IPS DF 6.9 (cell line): ENCODE measurements around the gene ARPC4.

Experiments
- DNase-seq: peaks from one replicate; pipeline ENCODE4 v3.0.0-alpha.2; 2013; ENCODE audit warnings: low read depth, low spot score
- H3K27ac ChIP-seq: one replicate; pipeline ENCODE4 v1.5.1; 2013; ENCODE audit warnings: low read length, control low read depth
- H3K27me3 ChIP-seq: 2 replicates; pipeline ENCODE4 v1.6.1; 2013; ENCODE audit warnings: mild to moderate bottlenecking, low read length; ENCODE audit not compliant: control insufficient read depth, insufficient read depth
- H3K36me3 ChIP-seq: 2 replicates; pipeline ENCODE4 v1.6.1; 2013; ENCODE audit warnings: low read length; ENCODE audit not compliant: control insufficient read depth, insufficient read depth
- H3K4me1 ChIP-seq: 2 replicates; pipeline ENCODE4 v1.6.1; 2013; ENCODE audit warnings: low read length; ENCODE audit not compliant: control insufficient read depth, insufficient read depth
- H3K4me3 ChIP-seq: 2 replicates; pipeline ENCODE4 v1.5.1; 2013; ENCODE audit warnings: mild to moderate bottlenecking, low read length
- H3K9me3 ChIP-seq: 2 replicates; pipeline ENCODE4 v1.6.1; 2013; ENCODE audit warnings: low read length, inconsistent platforms; ENCODE audit not compliant: control insufficient read depth, insufficient read depth
- WGBS: extraction: QIAGEN DNeasy Blood & Tissue Kit; methylation state at CpG from one replicate; pipeline ENCODE4 v1.1.7; 2013; ENCODE audit warnings: mixed read lengths, missing lambda C conversion rate; ENCODE audit not compliant: insufficient read length, insufficient coverage; 5-methylcytosine and 5-hydroxymethylcytosine counted together

The ARPC4 gene

DNA sequence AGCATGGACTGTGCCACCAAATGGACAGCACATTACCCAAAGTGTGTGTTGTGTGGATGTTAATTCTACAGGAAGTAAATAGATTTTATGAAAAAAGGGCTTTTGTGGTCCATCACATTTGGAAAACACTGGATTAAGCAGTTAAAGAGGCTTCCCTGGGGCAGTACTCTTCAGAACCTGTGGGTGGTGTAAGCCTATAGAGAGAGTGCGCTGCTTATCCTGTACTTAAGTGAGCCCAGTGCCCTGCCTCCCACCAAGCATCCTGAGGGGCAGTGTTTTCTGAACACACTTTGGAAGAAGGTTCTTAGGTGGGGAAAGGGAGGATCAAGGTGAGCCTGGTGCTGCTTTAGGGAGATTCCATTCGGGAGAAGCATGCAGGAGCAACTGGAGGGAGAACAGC, 28.1 kb downstream of the ARPC4 start:
- Histone ChIP-seq H3K27ac (no peak overlapping the region), H3K27me3 (no peaks in the 10 kb centered on the region), H3K9me3 (no peaks in the 10 kb centered on the region), H3K36me3 (no peaks in the 10 kb centered on the region), H3K4me3 (no peak overlapping the region), H3K4me1 (no peaks in the 10 kb centered on the region)
- WGBS, result no CpG with 5 or more reads among the region's 2 CpGs
- DNase-seq, result no peak

DNA sequence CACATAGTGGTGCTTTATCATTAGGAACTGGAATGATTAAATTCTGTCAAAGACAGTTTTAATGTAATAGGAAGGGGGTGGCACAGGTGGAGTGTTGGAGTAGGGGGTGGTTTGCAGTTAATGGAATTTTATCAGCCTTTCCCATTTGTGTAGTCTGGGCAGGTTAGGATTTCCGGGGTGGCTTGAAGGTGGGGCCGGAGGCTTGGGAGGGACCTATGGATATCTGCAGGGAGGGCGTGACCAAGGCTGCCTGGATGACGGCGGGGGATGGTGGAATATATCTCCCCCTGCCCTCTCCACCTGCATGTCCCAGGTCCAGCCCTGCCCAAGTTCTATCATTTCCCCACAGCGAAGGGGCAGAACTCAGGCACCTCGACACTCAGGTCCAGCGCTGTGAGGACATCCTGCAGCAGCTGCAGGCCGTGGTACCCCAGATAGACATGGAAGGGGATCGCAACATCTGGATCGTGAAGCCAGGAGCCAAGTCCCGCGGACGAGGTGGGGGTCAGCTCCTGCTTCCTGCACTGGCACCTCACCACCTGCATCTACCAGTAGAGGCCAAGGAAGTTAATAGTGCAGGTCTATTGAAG, 32.7 kb downstream of the ARPC4 start:
- DNase-seq, result no peak
- no CpG with 5 or more reads among the region's 14 CpGs for WGBS
- Histone ChIP-seq H3K27ac (no peak overlapping the region), H3K4me3 (no peak overlapping the region), H3K4me1 (no peaks in the 10 kb centered on the region), H3K9me3 (no peaks in the 10 kb centered on the region), H3K27me3 (no peaks in the 10 kb centered on the region), H3K36me3 (no peaks in the 10 kb centered on the region)

DNA sequence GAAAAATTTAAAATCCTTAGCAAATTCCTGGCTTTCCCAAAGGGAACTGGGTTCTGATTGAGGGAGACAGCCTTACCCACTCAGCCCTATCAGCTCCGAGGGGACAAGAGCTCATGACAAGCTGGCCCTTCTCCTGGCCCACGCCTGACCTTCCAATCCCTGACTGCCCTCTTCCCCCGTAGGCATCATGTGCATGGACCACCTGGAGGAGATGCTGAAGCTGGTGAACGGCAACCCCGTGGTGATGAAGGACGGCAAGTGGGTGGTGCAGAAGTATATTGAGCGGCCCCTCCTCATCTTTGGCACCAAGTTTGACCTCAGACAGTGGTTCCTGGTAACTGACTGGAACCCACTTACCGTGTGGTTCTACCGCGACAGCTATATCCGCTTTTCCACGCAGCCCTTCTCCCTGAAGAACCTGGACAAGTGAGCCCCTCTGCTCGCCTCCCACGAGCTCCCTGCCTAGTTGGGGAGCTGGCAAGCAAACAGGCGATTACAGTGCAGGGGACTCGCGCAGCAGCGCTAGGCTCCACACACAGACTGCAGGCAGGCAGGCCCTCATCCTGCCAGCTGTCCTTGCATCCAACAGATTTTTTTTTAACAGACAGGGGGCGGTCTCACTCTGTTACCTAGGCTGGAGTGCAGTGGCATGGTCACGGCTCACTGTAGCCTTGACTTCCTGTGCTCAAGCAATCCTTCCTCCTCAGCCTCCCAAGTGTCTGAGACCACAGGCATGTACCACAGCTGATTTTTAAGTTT, 34.1 kb downstream of the ARPC4 start:
- Histone ChIP-seq H3K36me3 (no peaks in the 10 kb centered on the region), H3K9me3 (no peaks in the 10 kb centered on the region), H3K4me3 (no peak overlapping the region), H3K4me1 (no peaks in the 10 kb centered on the region), H3K27me3 (no peaks in the 10 kb centered on the region), H3K27ac (no peak overlapping the region)
- DNase-seq, result no peak
- no CpG with 5 or more reads among the region's 20 CpGs for WGBS

DNA sequence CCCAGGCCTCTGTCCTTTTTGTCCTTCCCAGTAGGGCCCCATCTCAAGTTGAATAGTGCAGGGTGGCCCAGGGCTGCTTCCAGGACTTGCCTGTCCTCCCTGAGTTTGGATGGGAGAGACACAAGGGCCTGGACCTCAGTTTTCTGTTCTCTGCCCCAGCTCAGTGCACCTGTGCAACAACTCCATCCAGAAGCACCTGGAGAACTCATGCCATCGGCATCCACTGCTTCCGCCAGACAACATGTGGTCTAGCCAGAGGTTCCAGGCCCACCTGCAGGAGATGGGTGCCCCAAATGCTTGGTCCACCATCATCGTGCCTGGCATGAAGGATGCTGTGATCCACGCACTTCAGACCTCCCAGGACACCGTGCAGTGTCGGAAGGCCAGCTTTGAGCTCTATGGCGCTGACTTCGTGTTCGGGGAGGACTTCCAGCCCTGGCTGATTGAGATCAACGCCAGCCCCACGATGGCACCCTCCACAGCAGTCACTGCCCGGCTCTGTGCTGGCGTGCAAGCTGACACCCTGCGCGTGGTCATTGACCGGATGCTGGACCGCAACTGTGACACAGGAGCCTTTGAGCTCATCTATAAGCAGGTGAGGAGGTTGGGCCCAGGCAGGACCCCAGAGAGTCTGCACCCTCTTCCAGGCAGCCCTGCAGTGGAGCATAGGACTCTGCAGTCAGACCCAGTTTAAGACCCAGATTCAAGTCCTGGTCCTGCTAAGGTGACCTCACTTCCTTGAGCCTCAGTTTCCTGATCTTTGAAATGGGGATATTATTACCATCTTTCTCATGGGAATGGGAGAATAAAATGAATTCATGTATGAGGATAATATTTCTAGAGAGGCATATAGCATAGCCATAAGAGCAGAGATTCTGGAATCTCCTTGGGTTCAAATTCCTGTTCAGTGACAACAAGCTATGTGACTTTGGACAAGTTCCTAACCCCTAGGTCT, 36.2 kb downstream of the ARPC4 start:
- Histone ChIP-seq H3K27ac (no peak overlapping the region), H3K9me3 (no peaks in the 10 kb centered on the region), H3K4me3 (no peak overlapping the region), H3K36me3 (no peaks in the 10 kb centered on the region), H3K27me3 (no peaks in the 10 kb centered on the region), H3K4me1 (no peaks in the 10 kb centered on the region)
- DNase-seq, result no peak
- WGBS, result no CpG with 5 or more reads among the region's 17 CpGs

DNA sequence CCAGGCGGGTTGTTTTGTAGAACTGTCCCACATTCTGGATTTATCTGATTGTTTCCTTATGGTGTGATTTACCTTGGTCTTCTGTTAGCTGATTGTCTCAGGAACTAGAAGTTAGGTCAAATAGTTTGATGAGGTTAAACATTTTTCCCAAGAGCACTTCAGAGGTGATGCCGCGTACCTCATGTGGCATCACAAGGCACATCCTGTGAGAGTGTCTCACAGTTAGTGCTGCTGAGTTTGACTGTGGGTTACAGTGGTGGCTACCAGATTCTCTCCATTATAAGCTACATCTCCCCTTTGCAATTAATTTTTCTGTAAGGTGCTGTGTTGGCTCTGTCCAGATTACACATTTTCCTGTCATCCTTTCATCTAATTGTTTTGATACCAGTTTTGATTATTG, 38.4 kb downstream of the ARPC4 start:
- no CpG with 5 or more reads among the region's 3 CpGs for WGBS
- Histone ChIP-seq H3K9me3 (no peaks in the 10 kb centered on the region), H3K4me1 (no peaks in the 10 kb centered on the region), H3K4me3 (no peak overlapping the region), H3K27me3 (no peaks in the 10 kb centered on the region), H3K36me3 (no peaks in the 10 kb centered on the region), H3K27ac (no peak overlapping the region)
- no peak for DNase-seq

DNA sequence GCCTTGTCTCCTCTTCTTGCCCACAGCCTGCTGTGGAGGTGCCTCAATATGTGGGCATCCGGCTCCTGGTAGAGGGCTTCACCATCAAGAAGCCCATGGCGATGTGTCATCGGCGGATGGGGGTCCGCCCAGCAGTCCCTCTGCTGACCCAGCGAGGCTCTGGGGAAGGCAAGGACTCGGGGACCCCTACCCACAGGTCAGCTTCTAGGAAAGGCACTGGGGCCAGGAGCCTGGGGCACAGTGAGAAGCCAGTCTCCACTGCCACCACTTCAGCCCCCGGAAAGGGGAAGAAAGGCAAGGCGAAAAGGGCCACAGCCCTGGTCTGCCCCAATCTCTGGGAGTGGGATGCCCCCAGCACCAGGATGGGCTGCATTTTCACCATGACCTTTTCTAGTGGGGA, 40.2 kb downstream of the ARPC4 start:
- Histone ChIP-seq H3K27me3 (no peaks in the 10 kb centered on the region), H3K36me3 (no peaks in the 10 kb centered on the region), H3K4me3 (no peak overlapping the region; the same call in 1 of the 2 replicates), H3K4me1 (no peaks in the 10 kb centered on the region), H3K27ac (no peak overlapping the region), H3K9me3 (no peaks in the 10 kb centered on the region)
- WGBS, result no CpG with 5 or more reads among the region's 9 CpGs
- DNase-seq, result no peak

DNA sequence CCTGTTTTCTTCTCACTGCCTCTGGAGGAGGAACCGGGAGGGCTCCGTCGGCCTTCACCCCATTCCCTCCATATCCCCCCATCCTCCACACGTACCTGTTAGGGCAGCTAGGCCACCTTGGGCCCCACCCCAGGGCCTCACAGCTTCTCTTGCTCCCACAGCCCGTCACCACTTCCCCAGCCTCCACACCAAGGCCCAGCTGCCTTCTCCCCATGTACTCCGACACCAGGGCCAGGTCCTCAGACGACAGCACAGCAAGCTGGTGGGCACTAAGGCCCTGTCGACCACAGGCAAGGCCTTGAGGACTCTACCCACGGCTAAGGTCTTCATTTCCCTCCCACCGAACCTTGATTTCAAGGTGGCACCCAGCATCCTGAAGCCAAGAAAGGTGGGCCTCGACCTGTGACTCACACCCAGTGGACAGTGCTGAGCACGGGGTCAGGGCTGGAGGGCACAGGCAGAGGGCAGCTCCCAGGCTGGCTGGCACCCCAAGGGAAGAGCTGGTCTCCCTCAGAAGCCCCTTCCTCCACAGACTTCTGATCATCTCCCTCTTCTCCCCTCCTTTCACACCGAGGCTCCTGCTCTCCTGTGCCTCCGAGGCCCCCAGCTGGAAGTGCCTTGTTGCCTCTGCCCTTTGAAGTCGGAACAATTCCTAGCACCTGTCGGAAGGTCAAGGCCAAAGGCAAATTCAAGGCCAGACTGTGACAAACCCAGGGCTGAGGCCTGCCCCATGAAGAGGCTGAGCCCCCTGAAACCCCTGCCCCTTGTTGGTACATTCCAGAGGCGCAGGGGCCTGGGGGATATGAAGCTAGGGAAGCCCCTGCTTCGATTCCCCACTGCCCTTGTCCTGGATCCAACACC, 41.9 kb downstream of the ARPC4 start:
- H3K36me3 ChIP-seq, result no peaks in the 10 kb centered on the region
- no peaks in the 10 kb centered on the region for H3K4me1 ChIP-seq
- H3K27me3 ChIP-seq, result no peaks in the 10 kb centered on the region
- no peak overlapping the region for H3K27ac ChIP-seq
- no peak overlapping the region for H3K4me3 ChIP-seq
- H3K9me3 ChIP-seq, result no peaks in the 10 kb centered on the region
- no peak for DNase-seq
- no CpG with 5 or more reads among the region's 18 CpGs for WGBS

DNA sequence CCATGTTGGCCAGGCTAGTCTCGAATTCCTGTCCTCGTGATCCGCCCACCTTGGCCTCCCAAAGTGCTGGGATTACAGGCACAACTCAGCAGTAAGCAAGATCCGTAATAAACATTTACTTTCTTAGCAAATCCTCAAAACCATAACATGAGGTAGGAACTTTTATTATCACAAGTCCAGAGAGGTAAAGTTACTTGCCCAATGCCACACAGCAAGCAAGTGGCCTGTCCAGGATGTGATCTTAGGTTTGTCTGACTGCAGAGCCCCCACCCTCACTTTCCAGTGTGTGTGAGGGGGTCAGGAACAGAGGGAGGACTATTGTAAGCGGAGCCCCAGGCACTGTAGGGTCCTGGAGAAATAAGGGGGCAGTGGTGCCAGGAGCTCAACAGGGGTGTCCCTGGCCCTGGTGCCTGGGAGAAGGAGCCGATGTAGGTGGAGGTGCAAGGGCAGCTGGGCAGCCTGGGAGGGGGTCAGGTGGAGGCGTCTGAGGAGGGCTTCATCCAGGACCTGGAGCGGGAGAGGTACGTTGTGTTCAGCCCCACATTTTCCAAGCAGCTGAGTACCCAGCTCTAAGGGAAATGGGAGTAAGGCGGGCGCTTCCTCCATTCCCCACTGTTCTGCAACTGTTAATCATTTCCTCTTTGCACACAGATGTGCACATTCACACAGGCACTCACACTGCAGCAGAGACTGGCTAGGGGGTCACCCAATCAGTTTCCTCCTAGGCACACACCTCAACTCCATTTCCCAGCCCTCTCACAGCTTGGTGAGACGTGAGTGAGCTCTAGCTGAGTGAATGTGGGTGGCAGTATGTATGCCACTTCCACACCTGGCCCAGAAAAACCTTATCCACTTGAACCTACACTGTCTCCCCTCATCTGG, 45.1 kb downstream of the ARPC4 start:
- no peaks in the 10 kb centered on the region for H3K27me3 ChIP-seq
- WGBS, result no CpG with 5 or more reads among the region's 12 CpGs
- no peak overlapping the region for H3K4me3 ChIP-seq
- H3K27ac ChIP-seq, result no peak overlapping the region
- peaks cover 7% of the 10 kb centered on the region; the same call in 1 of the 2 replicates for H3K36me3 ChIP-seq
- no peaks in the 10 kb centered on the region for H3K4me1 ChIP-seq
- no peaks in the 10 kb centered on the region for H3K9me3 ChIP-seq
- DNase-seq, result no peak

DNA sequence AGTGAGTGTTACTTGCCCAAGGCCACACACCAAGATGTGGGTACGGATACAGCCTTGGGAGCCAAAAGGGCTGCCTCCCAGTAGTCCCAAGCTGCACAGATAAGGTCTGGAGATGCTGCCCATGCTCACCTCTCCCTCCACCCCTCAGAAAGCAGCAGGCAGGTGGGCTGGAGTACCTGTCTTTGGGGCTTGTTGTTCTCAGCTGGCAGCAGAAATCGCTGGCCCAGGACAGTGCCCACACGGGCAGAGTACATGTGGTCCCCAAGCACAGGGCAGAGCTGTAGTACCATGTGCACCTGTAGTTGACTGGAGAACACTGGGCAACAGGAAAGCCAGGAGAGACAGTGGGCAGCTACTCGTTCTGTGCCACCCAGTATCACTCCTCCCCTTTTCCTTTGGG, 46.0 kb downstream of the ARPC4 start:
- WGBS, result no CpG with 5 or more reads among the region's 4 CpGs
- no peak for DNase-seq
- no peaks in the 10 kb centered on the region for H3K9me3 ChIP-seq
- peaks cover 7% of the 10 kb centered on the region; the same call in 1 of the 2 replicates for H3K36me3 ChIP-seq
- no peaks in the 10 kb centered on the region for H3K4me1 ChIP-seq
- H3K4me3 ChIP-seq, result no peak overlapping the region
- H3K27ac ChIP-seq, result no peak overlapping the region
- no peaks in the 10 kb centered on the region for H3K27me3 ChIP-seq
